ENCODE measurements around the gene ARMCX5. TPM values are rescaled to one million over a fixed set of nuclear protein-coding genes. Genes with fewer than 3 reads are reported as not detected.
A peak's percentile ranks its signal among the peaks of the same experiment; 100 is the strongest.

ARMCX5 gene
- total RNA-seq, 3 donors from 2014 or later, result 15.0 to 17.3 (median 16.8) TPM

- peak; percentile 70 to 79 for ATAC-seq
- H3K4me1 Mint-ChIP-seq (ENCODE audit: low read depth), result peaks cover 28% of the 10 kb centered on the region
- peaks cover 9% of the 10 kb centered on the region for H3K36me3 Mint-ChIP-seq (ENCODE audit: insufficient read depth)
- peak; percentile 51 for DNase-seq
- no peaks in the 10 kb centered on the region for H3K27me3 Mint-ChIP-seq (ENCODE audit: low read depth)
- H3K4me3 Mint-ChIP-seq, result peak overlapping the region; percentile 95
- no peaks in the 10 kb centered on the region for H3K9me3 Mint-ChIP-seq
These were observed 52.8 kb downstream of the ARMCX5 start for GRCh38 chrX:102652031-102652688.

Other genes with a start within 250 kb of the ARMCX5 start
- gene NXF2B, start 159.5 kb upstream of the ARMCX5 start, total RNA-seq, result not detected
- gene TCP11X2, start 127.7 kb upstream of the ARMCX5 start, total RNA-seq, result not detected
- not detected for gene TMSB15A, start 82.8 kb upstream of the ARMCX5 start, total RNA-seq
- 1 to 10 TPM; 2.1 to 2.5 (median 2.2) TPM for gene GPRASP1, start 52.0 kb downstream of the ARMCX5 start, total RNA-seq
- under 1 TPM; 0.33 to 0.61 (median 0.42) TPM for gene GPRASP2, start 112.9 kb downstream of the ARMCX5 start, total RNA-seq
- gene GPRASP3, start 121.2 kb downstream of the ARMCX5 start, total RNA-seq, result 1 to 10 TPM in 2 of 3 donors, under 1 TPM in 1; 0.87 to 1.8 (median 1.0) TPM

Data from activated T-cell treated with anti-CD3 and anti-CD28 coated beads, Interleukin-2, amount 50 U/mL, for 4 hours (primary cell).